ENCODE results near the gene PPP1R14C. TPM values are rescaled to one million over a fixed set of nuclear protein-coding genes. Genes with fewer than 3 reads are reported as not detected.

The PPP1R14C gene
- total RNA-seq, 1 donor from 2014 or later = 61.3 TPM

DNA sequence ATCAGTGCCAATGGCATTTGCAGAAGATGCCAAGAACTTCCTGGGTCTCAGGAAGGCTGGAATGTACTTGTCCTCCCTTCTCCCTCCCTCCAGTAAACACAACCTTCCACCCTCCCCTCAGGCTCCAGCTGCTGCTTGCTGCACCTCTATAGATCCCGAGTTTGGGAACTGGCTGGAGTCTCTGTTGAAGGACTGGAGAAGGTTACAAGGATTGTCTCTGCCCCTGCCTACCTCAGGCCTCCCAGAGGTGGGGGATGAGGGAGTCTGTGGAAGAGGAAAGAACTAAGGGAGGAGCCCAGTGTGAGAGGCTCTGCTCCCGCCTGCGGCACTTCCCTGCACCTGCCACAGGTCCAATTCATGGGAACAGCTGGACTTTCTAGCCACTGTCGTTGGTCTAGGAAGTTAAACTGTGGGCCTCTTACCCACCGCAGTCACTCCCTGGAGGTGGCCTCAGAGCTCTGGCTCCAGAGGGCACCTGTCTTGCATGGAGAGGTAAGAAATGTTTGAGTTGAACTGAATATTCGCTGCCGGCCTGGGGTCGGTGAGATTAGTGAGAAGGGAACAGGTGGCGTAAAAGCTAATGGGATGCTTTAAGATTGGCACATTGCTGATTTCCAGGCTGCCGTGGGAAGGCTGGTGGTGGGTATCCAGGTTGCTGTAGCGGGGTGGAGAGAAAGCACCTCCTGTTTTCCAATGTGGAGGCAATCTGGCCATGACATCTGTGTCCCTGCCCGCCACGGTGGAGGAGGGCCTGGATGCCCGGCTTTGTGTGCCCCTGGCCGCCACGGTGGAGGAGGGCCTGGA, 54.3 kb downstream of the PPP1R14C start:
- no peak for DNase-seq

- no peak for DNase-seq
These were observed 55.7 kb downstream of the PPP1R14C start for GRCh38 chr6:150198532-150198931.

- DNase-seq = no peak
These were observed 56.4 kb downstream of the PPP1R14C start for GRCh38 chr6:150199241-150199640.

- DNase-seq = no peak
These were observed 57.7 kb downstream of the PPP1R14C start for GRCh38 chr6:150200428-150201100.

DNA sequence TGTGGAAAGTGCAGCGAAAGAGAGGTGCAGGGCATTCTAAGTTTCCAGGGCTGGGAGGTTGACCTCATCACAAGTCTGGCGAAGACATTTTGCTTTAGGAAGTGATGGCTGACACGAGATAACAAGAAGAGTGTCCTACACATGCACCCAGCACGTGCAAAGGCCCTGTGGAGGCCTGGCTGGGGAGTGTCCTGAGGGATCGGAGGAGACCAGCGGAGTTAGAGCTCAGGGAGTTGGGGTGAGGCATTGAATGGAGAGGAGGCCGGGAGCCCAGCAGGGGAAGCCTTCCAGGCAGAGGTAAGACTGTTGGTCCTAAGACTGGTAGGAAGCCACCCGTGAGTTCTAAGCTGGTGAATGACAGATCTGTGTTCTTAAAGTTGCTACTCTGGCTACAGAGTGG, 58.4 kb downstream of the PPP1R14C start:
- DNase-seq = no peak

- DNase-seq = no peak
These were observed 59.0 kb downstream of the PPP1R14C start for GRCh38 chr6:150201772-150202329.

GRCh38 chr6:150202404-150202803, 59.6 kb downstream of the PPP1R14C start:
- no peak for DNase-seq

- no peak for DNase-seq
These were observed 60.1 kb downstream of the PPP1R14C start for GRCh38 chr6:150202934-150203333.

DNA sequence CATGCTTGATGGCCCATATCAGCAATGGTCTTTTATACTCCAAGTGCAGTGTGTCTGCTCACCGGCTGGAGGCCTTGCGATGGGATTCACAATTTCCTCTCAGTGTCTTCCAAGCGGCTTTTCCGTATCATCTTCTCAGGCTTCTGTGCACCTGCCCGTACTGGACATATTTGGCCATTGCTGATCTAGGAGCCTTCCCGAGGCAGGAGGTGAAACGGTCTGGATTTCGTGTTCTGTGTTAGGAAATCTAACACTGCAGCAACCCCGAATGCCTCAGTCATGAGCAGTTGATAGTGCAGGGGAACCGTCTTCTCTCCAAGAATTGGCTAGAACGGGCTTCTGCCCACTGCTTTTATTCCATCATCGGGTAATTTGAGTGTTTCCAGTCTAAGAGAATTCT, 60.5 kb downstream of the PPP1R14C start:
- DNase-seq = no peak

GRCh38 chr6:150203871-150204545, 61.2 kb downstream of the PPP1R14C start:
- no peak for DNase-seq

DNA sequence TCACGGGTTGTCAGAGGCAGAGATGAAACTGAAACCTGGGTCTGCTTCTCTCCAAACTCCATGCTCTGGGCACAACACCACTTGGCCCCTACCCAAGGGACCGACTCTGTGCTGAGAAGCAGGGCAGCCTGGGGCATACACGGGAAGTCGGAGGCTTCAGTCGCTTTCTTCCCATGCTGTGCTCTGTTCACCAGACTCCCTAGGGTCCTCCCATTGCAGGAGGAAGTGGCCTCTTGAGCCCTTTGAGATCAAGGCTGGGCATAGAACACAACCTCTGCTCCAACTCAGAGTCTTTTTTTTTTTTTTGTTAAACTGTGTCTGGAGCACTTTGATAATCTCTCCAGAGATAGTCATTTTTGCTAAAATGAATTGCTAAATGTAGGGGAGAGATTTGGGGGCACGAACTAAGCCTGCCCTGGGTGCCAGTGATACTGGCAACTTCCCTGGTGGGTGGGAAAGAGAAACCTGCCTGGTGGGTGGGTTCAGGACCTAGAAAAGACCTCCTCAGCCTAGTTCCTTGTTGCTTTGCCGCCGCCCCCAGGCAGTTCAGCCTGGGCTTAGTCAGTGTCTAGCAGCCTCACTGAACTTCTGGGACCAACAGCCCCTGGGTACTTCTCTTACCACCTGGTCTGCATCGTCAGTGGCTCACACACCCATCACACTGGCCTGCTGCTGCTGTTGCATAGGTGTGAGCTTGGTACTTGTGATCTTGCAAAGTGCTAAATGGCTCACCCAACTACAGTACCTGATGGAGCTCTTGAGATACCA, 62.0 kb downstream of the PPP1R14C start:
- no peak for DNase-seq

- no peak for DNase-seq
These were observed 65.2 kb downstream of the PPP1R14C start for GRCh38 chr6:150207931-150208570.

DNA sequence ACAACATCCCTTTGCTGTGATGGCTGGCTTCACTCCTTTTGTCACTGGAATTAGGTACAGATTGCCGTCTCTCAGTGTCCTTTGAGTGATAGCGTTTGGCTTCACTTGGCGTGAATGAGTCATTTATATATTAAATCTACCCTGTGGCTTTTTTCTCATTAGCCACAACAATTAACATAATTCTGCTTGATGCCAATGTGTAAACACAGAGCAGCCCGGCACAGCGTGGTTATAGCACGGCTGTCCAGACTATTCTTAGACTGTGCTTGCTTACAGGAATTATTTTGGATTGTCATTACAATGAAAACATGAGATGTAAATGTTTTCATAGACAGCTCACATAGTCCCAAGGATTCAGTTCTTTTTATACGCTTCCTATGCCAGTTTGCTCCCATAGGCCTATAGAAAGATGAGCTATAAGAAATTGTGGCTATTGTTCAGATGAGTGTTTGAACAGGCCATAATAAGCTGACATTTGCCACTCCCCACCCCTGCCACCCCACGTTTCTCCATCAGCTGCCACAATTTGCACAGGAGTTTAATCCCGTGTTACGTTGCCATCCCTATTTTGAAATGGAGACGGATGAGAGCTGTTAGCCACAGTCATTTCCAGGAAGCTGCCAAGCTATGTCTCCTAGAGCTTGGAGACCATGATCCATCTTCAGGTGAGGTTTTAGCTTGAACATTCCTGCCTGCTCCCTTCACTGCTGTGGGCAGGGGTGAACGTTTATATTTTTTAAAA, 65.9 kb downstream of the PPP1R14C start:
- DNase-seq = no peak

DNA sequence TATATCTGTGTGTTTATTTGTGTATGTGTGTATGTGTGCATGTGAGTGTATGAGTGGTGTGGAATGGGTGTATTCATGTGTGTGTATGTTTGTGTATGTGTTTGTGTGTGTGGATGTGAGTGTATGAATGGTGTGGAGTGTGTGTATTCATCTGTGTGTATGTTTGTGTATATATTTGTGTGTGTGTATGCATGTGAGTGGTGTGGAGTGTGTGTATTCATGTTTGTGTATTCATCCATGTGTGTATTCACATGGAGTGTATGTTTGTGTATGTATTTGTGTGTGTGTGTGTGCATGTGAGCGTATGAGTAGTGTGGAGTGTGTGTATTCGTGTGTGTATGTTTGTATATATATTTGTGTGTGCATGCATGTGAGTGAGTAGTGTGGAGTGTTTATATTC, 66.6 kb downstream of the PPP1R14C start:
- DNase-seq = no peak

GRCh38 chr6:150211700-150212511, 69.1 kb downstream of the PPP1R14C start:
- no peak for DNase-seq

- DNase-seq = no peak
These were observed 69.9 kb downstream of the PPP1R14C start for GRCh38 chr6:150212778-150213177.

- no peak for DNase-seq
These were observed 70.5 kb downstream of the PPP1R14C start for GRCh38 chr6:150213301-150213700.

DNA sequence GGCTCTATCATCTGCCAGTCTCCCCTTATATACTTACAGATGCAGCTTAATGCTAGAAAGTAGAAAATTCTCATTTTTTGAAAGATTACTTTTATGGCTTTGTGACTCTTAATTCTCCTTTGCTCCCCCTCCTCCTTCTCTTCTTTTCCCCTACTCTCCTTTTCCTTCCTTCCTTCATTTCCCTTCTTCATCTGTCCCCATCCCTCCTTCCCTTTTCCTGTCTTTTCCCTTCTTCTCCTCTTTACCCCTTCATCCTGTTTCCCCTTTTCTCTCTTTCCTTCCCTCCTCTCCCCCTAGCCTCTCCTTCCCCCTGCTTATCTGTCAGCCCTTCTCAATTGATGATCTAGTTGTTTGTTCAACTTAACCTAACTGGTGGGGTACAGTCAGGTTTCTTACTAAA, 71.5 kb downstream of the PPP1R14C start:
- DNase-seq = no peak

DNA sequence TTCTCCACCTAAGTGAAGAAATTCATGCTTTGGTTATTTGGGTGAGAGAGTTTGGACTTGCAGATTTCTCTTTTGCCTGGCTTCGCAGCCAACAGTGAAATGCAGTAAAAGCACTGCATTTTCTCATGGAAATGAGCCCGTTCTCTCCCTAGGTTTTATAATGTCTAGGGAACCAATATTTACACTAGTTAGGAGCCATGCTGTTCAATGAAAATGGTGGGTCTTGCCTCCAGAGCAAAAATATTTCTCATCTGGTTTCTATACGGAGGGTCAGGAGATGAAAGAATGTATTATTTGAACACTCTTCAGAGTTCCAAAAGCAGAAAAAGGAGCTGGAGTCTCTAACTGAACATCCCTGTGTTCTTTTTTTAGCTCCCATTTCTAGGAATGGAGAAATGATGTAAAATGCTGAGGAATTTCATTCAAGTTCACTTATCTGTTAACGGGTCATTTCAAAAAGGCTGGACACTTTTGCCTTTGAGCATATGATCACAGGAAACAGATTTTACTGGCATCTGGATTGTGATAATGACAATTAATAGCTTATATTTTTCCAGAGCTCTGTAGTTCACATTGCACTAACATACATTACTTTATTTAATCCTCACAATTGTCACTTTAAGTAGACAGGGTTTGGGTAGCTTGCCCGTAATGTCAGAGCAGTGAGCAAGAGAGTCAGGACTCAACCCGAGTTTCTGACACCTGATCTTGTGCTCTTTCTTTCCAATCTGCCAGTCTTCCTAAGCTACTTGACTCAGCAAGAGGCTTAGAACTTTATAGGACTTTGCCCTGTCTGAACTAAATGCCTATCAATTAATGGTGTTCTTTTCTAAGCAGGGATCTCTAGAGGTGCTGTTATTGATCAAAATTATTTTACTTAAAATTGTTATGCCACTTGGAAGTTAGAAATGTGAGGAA, 78.0 kb downstream of the PPP1R14C start:
- DNase-seq = no peak

Data from occipital lobe (tissue), 2 donors.